Adrenal gland (tissue), 12 donors: ENCODE measurements around the gene KLHL15. TPM values are rescaled to one million over a fixed set of nuclear protein-coding genes. Genes with fewer than 3 reads are reported as not detected.
A peak's percentile ranks its signal among the peaks of the same experiment; 100 is the strongest.
"Not testable (repeated sequence)": the region's sequence is repeated elsewhere in the genome, so short reads cannot be mapped to it uniquely, and the experiment has no call there.

Experiments used
- DNase-seq, 7 donors: peaks; one replicate each; pipeline ENCODE4 v3.0.0-alpha.2; 2019 to 2020
- H3K27ac ChIP-seq, 5 donors: fragments of 200-600 bp; sonication (generic) in 4 of 5; 1 replicate in 3 of 5; 2 replicates in 2 of 5; pipeline versions ENCODE4 v1.5.1 to v1.8.0; 2016 to 2020; ENCODE audit warnings: mild to moderate bottlenecking in 1 of 5
- H3K27me3 ChIP-seq: fragments of 200-600 bp; 2 replicates; pipeline ENCODE4 v1.8.0; 2021
- H3K36me3 ChIP-seq, 2 donors: fragments of 200-600 bp; replicated peaks in 1 of 2; 1 replicate in 1 of 2; 2 replicates in 1 of 2; pipeline versions ENCODE4 v1.5.1 to v1.8.0; 2018 to 2022
- H3K4me1 ChIP-seq, 2 donors: fragments of 200-600 bp; replicated peaks in 1 of 2; 1 replicate in 1 of 2; 2 replicates in 1 of 2; pipeline versions ENCODE4 v1.5.1 to v1.8.0; 2018 to 2021
- H3K4me3 ChIP-seq, 4 donors: fragments of 200-600 bp; sonication (generic) in 3 of 4; one replicate each; pipeline ENCODE4 v1.5.1; 2016 to 2018
- H3K9me3 ChIP-seq, 3 donors: fragments of 200-600 bp; sonication (generic) in 1 of 3; replicated peaks in 1 of 3; 1 replicate in 2 of 3; 2 replicates in 1 of 3; pipeline versions ENCODE4 v1.5.1 to v1.8.0; 2016 to 2021
- POLR2A ChIP-seq, 2 donors: fragments of 450-650 bp; IDR thresholded peaks; one replicate each; pipeline ENCODE4 v1.6.1; 2017; ENCODE audit warnings: antibody characterized with exemption in 2 of 2, mild to moderate bottlenecking in 2 of 2, moderate library complexity in 1 of 2
- WGBS, 4 donors: extraction: QIAGEN DNeasy Blood & Tissue Kit in 2 of 4; methylation state at CpG; one replicate each; pipeline versions ENCODE4 v1.1.5 to v1.1.7; 2013 to 2017; 5-methylcytosine and 5-hydroxymethylcytosine counted together
- intact Hi-C, 2 donors: fragments of 100-400 bp; cut with DNase I; formaldehyde crosslinking; loops; one replicate each; pipeline versions ENCODE4 v1.14.1 to v1.15.0; 2022 to 2023
- polyA plus RNA-seq, 3 donors: library from polyadenylated mRNA; stranded (reverse); fragments of 200-250 nt in 2 of 3; fragments of 350-450 nt in 1 of 3; fragmentation: Illumina TruSeq in 1 of 3; extraction: RNeasy Lipid Tissue Mini Kit (QIAGEN cat#74804) in 1 of 3; gene quantifications; one replicate each; pipeline ENCODE4 v1.2.3, GENCODE V29; 2013 to 2014
- total RNA-seq, 9 donors: library from RNA; depleted of rRNA in 4 of 9; stranded (reverse); fragments of >200 nt in 4 of 9; fragments of 120-200 nt in 1 of 9; fragmentation: NEBNext Ultra II Directional in 1 of 9; extraction: Animal tissue kit (Norgen Biotek cat#: 25700) in 1 of 9; gene quantifications; one replicate each; pipeline versions ENCODE4 v1.1.0 to v1.2.4, GENCODE V29; 2013 to 2023
- TF ChIP-seq, protein P1 (sequence below), 6 experiments: fragments of 450-650 bp in 4 of 6; fragments of 200-600 bp in 2 of 6; sonication (generic) in 1 of 6; IDR thresholded peaks; 1 replicate in 5 of 6; 2 replicates in 1 of 6; pipeline versions ENCODE4 v1.5.1 to v1.8.0; 2016 to 2021; ENCODE audit warnings: antibody characterized with exemption in 6 of 6, mild to moderate bottlenecking in 2 of 6, moderate library complexity in 1 of 6
- donor health status: healthy with polysubstance abuse.
- donor health status: Bipolar disorder and iron deficiency.
- donor health status: DM: yes; HTN: yes; CAD: no.
- donor health status: DM: no; HTN: no; CAD: no.
- donor health status: DM: no; HTN: no; CAD: no.
- donor health status: DM: yes; HTN: yes; CAD: no.

KLHL15 gene
- total and polyA plus RNA-seq, 12 donors = 1.5 to 75.3 (median 17.2) TPM

DNA sequence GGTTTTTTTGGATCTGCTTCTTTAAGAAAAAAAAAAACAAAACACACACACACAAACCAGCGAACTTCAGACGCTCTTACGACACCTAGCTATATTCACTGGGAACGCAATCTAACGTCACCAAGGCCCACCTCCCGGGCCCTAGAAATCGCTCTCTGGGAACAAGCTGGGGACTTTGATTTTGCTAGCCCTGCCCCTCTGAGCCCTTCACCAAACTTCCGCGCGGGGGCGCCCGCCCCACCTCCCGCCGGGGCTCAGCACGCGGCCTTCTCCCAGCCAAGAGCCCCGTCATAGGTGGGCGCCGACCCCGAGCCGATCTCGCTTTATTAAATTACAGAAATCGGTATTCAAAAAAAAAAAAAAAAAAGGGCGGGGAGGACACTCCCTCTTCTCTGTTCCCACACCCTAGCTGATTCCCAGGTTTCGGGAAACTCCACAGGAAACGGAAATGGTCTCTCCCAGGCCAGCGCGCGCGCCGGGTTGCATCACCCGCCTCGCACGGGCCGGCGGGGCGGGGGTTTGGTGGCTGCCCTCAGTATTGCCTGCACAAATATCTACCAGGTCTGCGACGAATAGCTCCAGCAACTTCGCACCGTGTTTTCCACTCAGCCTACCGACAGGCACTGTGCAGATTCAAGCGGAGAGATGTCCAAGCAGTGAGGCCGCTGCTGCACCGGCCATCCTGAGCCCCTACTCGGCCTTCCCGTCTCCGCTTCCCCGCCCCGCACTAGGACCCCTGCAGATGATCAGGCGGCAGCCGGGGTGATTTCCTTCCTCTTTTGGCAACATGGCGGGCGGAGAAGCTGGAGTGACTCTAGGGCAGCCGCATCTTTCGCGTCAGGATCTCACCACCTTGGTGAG, 27.4 kb upstream of the KLHL15 start, which contains the start of gene EIF2S3:
Gene EIF2S3 (plus strand): TSS at position 775 of the 861 bp plus-strand sequence. CDS start 13 bp downstream, at position 788.
- H3K36me3 ChIP-seq = peaks cover 0 to 19% of the 10 kb centered on the region in 2 donors
- DNase-seq = peak; percentile 86 to 94 (median 92)
- peaks cover 0 to 11% of the 10 kb centered on the region in 2 donors for H3K4me1 ChIP-seq
- intact Hi-C loops = no loop called here
- TF ChIP-seq, protein P1, sequence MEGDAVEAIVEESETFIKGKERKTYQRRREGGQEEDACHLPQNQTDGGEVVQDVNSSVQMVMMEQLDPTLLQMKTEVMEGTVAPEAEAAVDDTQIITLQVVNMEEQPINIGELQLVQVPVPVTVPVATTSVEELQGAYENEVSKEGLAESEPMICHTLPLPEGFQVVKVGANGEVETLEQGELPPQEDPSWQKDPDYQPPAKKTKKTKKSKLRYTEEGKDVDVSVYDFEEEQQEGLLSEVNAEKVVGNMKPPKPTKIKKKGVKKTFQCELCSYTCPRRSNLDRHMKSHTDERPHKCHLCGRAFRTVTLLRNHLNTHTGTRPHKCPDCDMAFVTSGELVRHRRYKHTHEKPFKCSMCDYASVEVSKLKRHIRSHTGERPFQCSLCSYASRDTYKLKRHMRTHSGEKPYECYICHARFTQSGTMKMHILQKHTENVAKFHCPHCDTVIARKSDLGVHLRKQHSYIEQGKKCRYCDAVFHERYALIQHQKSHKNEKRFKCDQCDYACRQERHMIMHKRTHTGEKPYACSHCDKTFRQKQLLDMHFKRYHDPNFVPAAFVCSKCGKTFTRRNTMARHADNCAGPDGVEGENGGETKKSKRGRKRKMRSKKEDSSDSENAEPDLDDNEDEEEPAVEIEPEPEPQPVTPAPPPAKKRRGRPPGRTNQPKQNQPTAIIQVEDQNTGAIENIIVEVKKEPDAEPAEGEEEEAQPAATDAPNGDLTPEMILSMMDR (IDR thresholded peaks at IDR 0.05) = peak; percentile 35 to 60 (median 52)
- TF ChIP-seq POLR2A (IDR thresholded peaks at IDR 0.05) = peak in 1 of 2 donors; percentile 56
- peak within 1 kb of the TSS in 2 of 4 donors; percentile 48 to 95 for H3K4me3 ChIP-seq
- H3K27ac ChIP-seq = peak within 1 kb of the TSS; percentile 83 to 98 (median 87)
- 0 to 1% (median 0%) methylated on average over 15 to 57 of the region's 57 CpGs for WGBS, 4 donors
- H3K27me3 ChIP-seq = no peaks in the 10 kb centered on the region
- no peaks in the 10 kb centered on the region for H3K9me3 ChIP-seq

DNA sequence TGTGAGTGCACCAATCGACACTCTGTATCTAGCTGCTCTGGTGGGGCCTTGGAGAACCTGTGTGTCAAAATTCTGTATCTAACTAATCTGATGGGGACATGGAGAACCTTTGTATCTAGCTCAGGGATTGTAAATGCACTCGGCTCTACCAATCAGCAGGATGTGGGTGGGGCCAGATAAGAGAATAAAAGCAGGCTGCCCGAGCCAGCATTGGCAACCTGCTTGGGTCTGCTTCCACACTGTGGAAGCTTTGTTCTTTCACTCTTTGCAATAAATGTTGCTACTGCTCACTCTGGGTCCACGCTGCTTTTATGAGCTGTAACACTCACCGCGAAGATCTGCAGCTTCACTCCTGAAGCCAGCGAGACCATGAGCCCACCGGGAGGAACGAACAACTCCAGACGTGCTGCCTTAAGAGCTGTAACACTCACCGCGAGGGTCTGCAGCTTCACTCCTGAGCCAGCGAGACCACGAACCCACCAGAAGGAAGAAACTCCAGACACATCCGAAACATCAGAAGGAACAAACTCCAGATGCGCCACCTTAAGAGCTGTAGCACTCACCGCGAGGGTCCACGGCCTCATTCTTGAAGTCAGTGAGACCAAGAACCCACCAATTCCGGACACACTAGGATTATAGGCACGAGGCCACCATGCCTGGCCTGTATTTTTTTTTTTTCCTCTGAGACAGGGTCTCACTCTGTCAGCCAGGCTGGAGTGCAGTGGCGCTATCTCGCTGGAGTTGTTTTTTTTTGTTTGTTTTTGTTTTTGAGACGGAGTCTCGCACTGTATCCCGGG, 23.7 kb upstream of the KLHL15 start:
- intact Hi-C loops, H3K27ac ChIP-seq, H3K27me3 ChIP-seq, H3K36me3 ChIP-seq, H3K4me3 ChIP-seq, DNase-seq, H3K4me1 ChIP-seq, H3K9me3 ChIP-seq: not testable (repeated sequence)
- WGBS, 4 donors = 78 to 83% (median 81%) methylated on average over 14 to 26 of the region's 26 CpGs

DNA sequence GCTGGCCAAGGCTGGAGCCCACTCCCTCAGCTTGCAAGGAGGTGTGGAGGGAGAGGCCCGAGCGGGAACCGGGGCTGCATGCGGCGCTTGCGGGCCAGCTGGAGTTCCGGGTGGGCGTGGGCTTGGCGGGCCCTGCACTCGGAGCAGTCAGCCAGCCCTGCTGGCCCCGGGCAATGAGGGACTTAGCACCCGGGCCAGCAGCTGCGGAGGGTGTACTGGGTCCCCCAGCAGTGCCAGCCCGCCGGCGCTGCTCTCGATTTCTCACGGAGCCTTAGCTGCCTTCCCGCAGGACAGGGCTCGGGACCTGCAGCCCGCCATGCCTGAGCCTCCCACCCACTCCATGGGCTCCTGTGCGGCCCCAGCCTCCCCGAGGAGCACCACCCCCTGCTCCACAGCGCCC, 22.7 kb upstream of the KLHL15 start:
- H3K27me3 ChIP-seq, H3K36me3 ChIP-seq, H3K4me1 ChIP-seq, H3K27ac ChIP-seq, H3K9me3 ChIP-seq, intact Hi-C loops, H3K4me3 ChIP-seq, DNase-seq: not testable (repeated sequence)
- WGBS, 4 donors = 93 to 94% methylated on average over 14 to 24 of the region's 24 CpGs; no CpG with 5 or more reads in 2 of the 4 donors

DNA sequence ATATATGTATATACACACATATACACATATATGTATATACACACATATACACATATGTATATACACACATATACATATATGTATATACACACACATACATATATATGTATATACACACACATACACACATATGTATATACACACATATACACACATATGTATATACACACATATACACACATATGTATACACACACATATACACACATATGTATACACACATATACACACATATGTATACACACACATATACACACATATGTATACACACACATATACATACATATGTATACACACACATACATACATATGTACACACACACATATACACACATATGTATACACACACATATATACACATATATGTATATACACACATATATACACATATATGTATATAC, 19.1 kb upstream of the KLHL15 start:
- H3K27me3 ChIP-seq, H3K4me1 ChIP-seq, H3K4me3 ChIP-seq, DNase-seq, H3K9me3 ChIP-seq, H3K36me3 ChIP-seq, H3K27ac ChIP-seq, intact Hi-C loops: not testable (repeated sequence)

DNA sequence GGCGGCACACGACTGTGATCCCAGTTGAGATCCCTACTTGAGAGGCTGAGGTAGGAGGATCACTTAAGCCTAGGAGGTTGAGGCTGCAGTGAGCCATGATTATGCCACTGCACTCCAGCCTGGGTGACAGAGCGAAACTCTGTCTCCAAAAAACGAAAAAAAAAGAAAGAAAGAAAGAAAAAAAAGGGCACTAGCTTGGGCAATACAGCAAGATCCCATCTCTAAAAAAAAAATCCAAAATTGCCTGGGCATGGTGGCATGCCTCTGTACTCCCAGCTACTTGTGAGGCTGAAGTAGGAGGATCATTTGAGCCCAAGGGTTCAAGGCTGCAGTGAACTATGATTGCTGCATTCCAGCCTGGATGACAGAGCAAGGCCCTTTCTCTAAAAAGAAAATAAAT, 10.7 kb upstream of the KLHL15 start:
- no peak overlapping the region for H3K27ac ChIP-seq
- no peak overlapping the region for H3K4me3 ChIP-seq
- TF ChIP-seq POLR2A (IDR thresholded peaks at IDR 0.05) = no peak
- TF ChIP-seq, protein P1 (IDR thresholded peaks at IDR 0.05) = no peak
- DNase-seq = no peak
- WGBS, 4 donors = 63 to 81% (median 69%) methylated on average over 2 to 4 of the region's 4 CpGs
- H3K9me3 ChIP-seq = no peaks in the 10 kb centered on the region
- H3K27me3 ChIP-seq = peaks cover 5% of the 10 kb centered on the region
- intact Hi-C loops = no loop called here
- H3K36me3 ChIP-seq = no peaks in the 10 kb centered on the region
- no peaks in the 10 kb centered on the region for H3K4me1 ChIP-seq
